Cardiac muscle cell (in vitro differentiated cells and primary cell): ENCODE data around the gene CLK2. TPM values are rescaled to one million over a fixed set of nuclear protein-coding genes. Genes with fewer than 3 reads are reported as not detected.

Source experiments
- DNase-seq, 2 donors: peaks; one replicate each; pipeline versions ENCODE4 v3.0.0 to v3.0.0-alpha.2; 2010 to 2017; ENCODE audit warnings: low read depth in 1 of 2, low spot score in 1 of 2
- H3K27ac ChIP-seq: fragments of 200-600 bp; sonication (generic); 2 replicates; pipeline ENCODE4 v1.5.1; 2016
- H3K27me3 ChIP-seq: fragments of 200-600 bp; sonication (generic); 2 replicates; pipeline ENCODE4 v1.6.0; 2016; ENCODE audit warnings: control low read depth
- H3K36me3 ChIP-seq: fragments of 200-600 bp; sonication (generic); 2 replicates; pipeline ENCODE4 v1.5.1; 2016; ENCODE audit warnings: control low read depth
- H3K4me1 ChIP-seq: fragments of 200-600 bp; sonication (generic); 2 replicates; pipeline ENCODE4 v1.8.1; 2017; ENCODE audit warnings: low read depth, mild to moderate bottlenecking, mixed run types
- H3K4me3 ChIP-seq: fragments of 200-600 bp; sonication (generic); 2 replicates; pipeline ENCODE4 v1.5.1; 2016; ENCODE audit warnings: mild to moderate bottlenecking
- H3K9me3 ChIP-seq: fragments of 200-600 bp; sonication (generic); 2 replicates; pipeline ENCODE4 v1.5.1; 2017; ENCODE audit warnings: low read depth, mild to moderate bottlenecking, control low read depth
- CTCF ChIP-seq: IDR thresholded peaks from 2 replicates; pipeline ENCODE4 v1.5.1; 2012; ENCODE audit warnings: low read depth, mild to moderate bottlenecking, low read length
- polyA plus RNA-seq: library from polyadenylated mRNA; unstranded; fragments of >200 nt; fragmentation: Nextera tagmentation; extraction: Ambion mirVana; gene quantifications from 2 replicates; pipeline ENCODE4 v1.2.1, GENCODE V29; 2016
- total RNA-seq: library from RNA; depleted of rRNA; stranded (reverse); fragments of >200 nt; gene quantifications from 2 replicates; pipeline ENCODE4 v1.2.3, GENCODE V29; 2016

CLK2 gene
- total and polyA plus RNA-seq, 2 experiments from 2014 or later: 57.3 to 68.5 TPM

DNA sequence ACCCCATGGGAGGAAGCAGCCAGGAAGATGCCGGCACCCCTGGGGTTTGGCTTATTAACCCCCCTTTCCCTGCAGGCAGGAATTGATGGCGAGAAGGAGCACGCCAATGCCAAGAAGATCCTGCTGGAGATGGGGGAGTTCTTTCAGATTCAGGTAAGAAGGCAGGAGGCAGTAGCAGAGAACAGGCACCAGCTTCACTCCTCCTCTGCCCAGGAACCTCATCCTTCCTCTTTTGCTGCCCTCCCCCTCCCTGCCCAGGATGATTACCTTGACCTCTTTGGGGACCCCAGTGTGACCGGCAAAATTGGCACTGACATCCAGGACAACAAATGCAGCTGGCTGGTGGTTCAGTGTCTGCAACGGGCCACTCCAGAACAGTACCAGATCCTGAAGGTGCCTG lies 46.2 kb upstream of the CLK2 start:
- Histone ChIP-seq H3K9me3 (no peaks in the 10 kb centered on the region), H3K36me3 (peaks cover 8% of the 10 kb centered on the region), H3K27me3 (no peaks in the 10 kb centered on the region), H3K4me1 (peaks cover 5% of the 10 kb centered on the region), H3K27ac (no peak overlapping the region), H3K4me3 (no peak overlapping the region)
- no peak for DNase-seq
- TF ChIP-seq CTCF: no peak

- DNase-seq: no peak
- Histone ChIP-seq H3K36me3 (peaks cover 14% of the 10 kb centered on the region), H3K27me3 (no peaks in the 10 kb centered on the region), H3K4me3 (no peak overlapping the region), H3K9me3 (no peaks in the 10 kb centered on the region), H3K27ac (no peak overlapping the region), H3K4me1 (peaks cover 5% of the 10 kb centered on the region)
- TF ChIP-seq CTCF: no peak
These were observed 44.8 kb upstream of the CLK2 start for GRCh38 chr1:155318082-155318481.

DNA sequence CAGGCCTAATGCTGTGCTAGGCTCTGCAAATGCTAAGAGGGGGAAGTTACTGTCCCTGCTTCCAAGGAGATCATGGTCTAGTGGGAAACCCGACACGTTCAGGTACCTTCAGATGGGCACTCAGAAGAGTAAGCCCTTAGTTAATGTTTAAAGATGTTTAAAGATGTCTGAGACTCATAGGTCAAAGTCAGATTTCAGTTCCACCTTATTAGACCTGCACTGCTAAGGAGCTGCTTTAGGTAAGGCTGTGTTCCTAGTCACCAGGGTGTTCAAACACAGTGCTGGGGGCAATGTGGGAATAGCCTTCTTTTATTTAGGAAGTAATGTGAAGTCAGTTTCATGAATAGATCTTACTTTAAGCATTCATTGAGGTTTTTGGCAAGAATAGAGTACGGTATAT lies 43.6 kb upstream of the CLK2 start:
- Histone ChIP-seq H3K4me1 (no peaks in the 10 kb centered on the region), H3K27me3 (no peaks in the 10 kb centered on the region), H3K36me3 (peaks cover 17% of the 10 kb centered on the region), H3K9me3 (no peaks in the 10 kb centered on the region), H3K27ac (no peak overlapping the region), H3K4me3 (no peak overlapping the region)
- no peak for DNase-seq
- no peak for TF ChIP-seq CTCF

- H3K27ac ChIP-seq: no peak overlapping the region
These were observed 40.0 kb upstream of the CLK2 start for GRCh38 chr1:155313261-155313660.

DNA sequence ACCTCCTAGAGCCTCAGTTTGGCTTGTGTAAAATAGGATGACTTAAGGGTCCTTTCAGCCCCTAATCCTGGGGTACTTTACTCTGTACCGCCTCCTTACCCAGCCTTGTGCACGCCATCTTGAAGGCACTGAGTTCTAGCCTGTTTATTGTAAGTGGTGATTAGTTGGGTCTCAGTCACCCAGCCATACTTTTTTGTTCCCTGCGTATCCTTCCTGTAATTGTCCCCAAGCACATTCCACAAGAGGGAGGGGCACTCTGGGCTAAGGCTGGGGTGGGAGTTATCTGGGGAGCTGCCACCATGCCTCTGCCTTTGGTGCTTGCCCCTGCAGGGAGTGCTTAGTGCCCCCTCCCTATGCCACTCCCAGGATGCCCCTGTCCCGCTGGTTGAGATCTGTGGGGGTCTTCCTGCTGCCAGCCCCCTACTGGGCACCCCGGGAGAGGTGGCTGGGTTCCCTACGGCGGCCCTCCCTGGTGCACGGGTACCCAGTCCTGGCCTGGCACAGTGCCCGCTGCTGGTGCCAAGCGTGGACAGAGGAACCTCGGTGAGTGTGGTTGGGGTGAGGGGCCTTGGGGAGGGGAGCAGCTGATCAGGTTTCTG lies 36.2 kb upstream of the CLK2 start:
- no peak for TF ChIP-seq CTCF

More at GRCh38 chr1:155313261-155313660, 40.0 kb upstream of the CLK2 start:
- Histone ChIP-seq H3K4me3 (no peak overlapping the region), H3K4me1 (no peaks in the 10 kb centered on the region), H3K27me3 (no peaks in the 10 kb centered on the region), H3K36me3 (peaks cover 8% of the 10 kb centered on the region), H3K9me3 (no peaks in the 10 kb centered on the region)
- TF ChIP-seq CTCF: no peak
- no peak for DNase-seq

More for the DNA sequence above, 36.2 kb upstream of the CLK2 start:
- H3K4me3 ChIP-seq: peak overlapping the region; percentile 55
- no peak for DNase-seq
- peaks cover 8% of the 10 kb centered on the region for H3K36me3 ChIP-seq
- H3K27me3 ChIP-seq: no peaks in the 10 kb centered on the region
- H3K27ac ChIP-seq: peak overlapping the region; percentile 89
- H3K4me1 ChIP-seq: no peaks in the 10 kb centered on the region
- H3K9me3 ChIP-seq: no peaks in the 10 kb centered on the region
